ENCODE measurements around the gene ANKRD53. TPM values are rescaled to one million over a fixed set of nuclear protein-coding genes. Genes with fewer than 3 reads are reported as not detected.

Gene ANKRD53
- total RNA-seq, 1 donor from 2014 or later, result 5.4 TPM

GRCh38 chr2:70947556-70948184 lies 30.8 kb upstream of the ANKRD53 start:
- Mint-ChIP-seq H3K27me3 (peaks cover 74% of the 10 kb centered on the region), H3K36me3 (ENCODE audit: insufficient read depth) (no peaks in the 10 kb centered on the region), H3K27ac (no peak overlapping the region), H3K4me3 (ENCODE audit: low read depth) (no peak overlapping the region), H3K9me3 (ENCODE audit: low read depth) (no peaks in the 10 kb centered on the region), H3K4me1 (ENCODE audit: low read depth) (peaks cover 5% of the 10 kb centered on the region)
- no peak for TF ChIP-seq CTCF (IDR thresholded peaks at IDR 0.05; ENCODE audit: unreplicated experiment)
- peak; percentile 6 for DNase-seq (ENCODE audit: low spot score, unreplicated experiment)

DNA sequence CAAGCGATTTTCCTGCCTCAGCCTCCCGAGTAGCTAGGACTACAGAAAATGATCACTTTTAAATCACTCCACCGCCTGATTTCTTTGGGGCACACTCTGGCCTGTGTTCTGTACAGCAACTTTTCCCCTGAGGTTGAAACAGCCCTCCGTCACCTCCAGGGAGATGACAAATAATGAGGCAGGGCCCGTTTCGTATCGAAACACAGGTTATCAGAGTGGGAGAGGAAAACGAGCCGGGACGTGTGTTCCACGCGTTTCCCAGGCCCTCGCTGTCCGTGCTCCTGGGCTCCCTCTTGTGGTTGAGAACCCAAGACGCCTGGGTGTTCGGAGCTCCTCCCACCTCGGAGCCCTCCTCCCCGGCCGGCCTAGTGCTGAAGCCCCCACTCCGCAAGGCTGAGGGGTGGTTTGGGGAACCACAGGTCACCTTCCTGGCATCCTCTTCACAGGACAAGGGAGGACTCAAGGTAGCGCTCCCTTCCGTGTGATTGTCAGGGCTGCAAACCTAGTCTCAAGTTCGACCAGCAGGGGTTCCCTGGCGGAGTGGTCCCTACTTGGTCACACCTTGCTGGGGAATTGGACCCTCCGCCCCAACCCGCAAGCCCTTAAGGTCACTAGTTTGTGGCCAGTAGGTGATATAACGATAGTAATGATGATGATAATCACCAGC lies 30.0 kb upstream of the ANKRD53 start:
- peak; percentile 93 for TF ChIP-seq CTCF (IDR thresholded peaks at IDR 0.05; ENCODE audit: unreplicated experiment)
- no peak overlapping the region for H3K4me3 Mint-ChIP-seq (ENCODE audit: low read depth)
- peaks cover 78% of the 10 kb centered on the region for H3K27me3 Mint-ChIP-seq
- H3K36me3 Mint-ChIP-seq (ENCODE audit: insufficient read depth), result no peaks in the 10 kb centered on the region
- no peaks in the 10 kb centered on the region for H3K9me3 Mint-ChIP-seq (ENCODE audit: low read depth)
- peaks cover 5% of the 10 kb centered on the region for H3K4me1 Mint-ChIP-seq (ENCODE audit: low read depth)
- H3K27ac Mint-ChIP-seq, result no peak overlapping the region
- DNase-seq (ENCODE audit: low spot score, unreplicated experiment), result peak; percentile 70

DNA sequence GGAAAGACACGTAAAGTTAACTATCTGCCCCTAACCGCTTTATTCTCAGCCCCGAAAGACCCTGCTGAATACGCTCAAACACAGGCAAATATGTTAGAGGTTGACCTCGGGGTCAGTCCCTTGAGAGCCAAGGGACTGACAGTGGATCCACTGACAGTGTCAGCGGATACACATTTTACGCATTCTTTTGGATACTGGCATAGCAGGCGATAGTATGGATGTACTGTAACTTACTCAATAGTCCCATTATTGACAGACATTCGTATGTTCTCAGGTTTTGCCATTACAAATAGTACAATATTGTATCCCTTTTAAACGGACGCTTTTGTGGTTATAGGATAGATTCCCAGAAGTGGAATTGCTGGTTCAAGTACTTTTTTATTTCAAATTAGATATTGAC lies 29.3 kb upstream of the ANKRD53 start:
- H3K27ac Mint-ChIP-seq, result no peak overlapping the region
- H3K27me3 Mint-ChIP-seq, result peaks cover 78% of the 10 kb centered on the region
- TF ChIP-seq CTCF (IDR thresholded peaks at IDR 0.05; ENCODE audit: unreplicated experiment), result no peak
- DNase-seq (ENCODE audit: low spot score, unreplicated experiment), result peak; percentile 1
- no peaks in the 10 kb centered on the region for H3K9me3 Mint-ChIP-seq (ENCODE audit: low read depth)
- H3K4me3 Mint-ChIP-seq (ENCODE audit: low read depth), result no peak overlapping the region
- no peaks in the 10 kb centered on the region for H3K36me3 Mint-ChIP-seq (ENCODE audit: insufficient read depth)
- peaks cover 2% of the 10 kb centered on the region for H3K4me1 Mint-ChIP-seq (ENCODE audit: low read depth)

DNA sequence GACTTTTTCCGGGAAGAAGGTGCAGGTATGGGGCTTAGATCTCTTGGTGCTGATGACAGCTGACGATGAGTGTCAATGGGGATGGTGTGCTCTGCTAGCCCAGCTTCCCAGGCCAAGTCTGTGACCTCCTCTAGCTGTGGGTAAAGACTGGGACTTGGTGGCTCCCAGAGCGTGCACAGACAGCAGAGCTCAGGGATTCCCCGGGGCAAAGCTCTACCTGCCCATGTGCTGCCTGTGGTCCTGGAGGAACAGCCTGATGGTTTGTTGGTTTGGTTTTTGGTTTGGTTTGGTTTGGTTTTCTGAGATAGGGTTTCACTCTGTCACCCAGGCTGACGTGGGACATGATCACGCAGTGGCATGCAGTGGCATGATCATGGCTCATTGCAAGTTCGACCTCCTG lies 23.5 kb upstream of the ANKRD53 start:
- H3K27ac Mint-ChIP-seq, result no peak overlapping the region
- peaks cover 64% of the 10 kb centered on the region for H3K27me3 Mint-ChIP-seq
- TF ChIP-seq CTCF (IDR thresholded peaks at IDR 0.05; ENCODE audit: unreplicated experiment), result no peak
- peaks cover 5% of the 10 kb centered on the region for H3K4me1 Mint-ChIP-seq (ENCODE audit: low read depth)
- H3K4me3 Mint-ChIP-seq (ENCODE audit: low read depth), result no peak overlapping the region
- no peaks in the 10 kb centered on the region for H3K9me3 Mint-ChIP-seq (ENCODE audit: low read depth)
- no peaks in the 10 kb centered on the region for H3K36me3 Mint-ChIP-seq (ENCODE audit: insufficient read depth)
- no peak for DNase-seq (ENCODE audit: low spot score, unreplicated experiment)

DNA sequence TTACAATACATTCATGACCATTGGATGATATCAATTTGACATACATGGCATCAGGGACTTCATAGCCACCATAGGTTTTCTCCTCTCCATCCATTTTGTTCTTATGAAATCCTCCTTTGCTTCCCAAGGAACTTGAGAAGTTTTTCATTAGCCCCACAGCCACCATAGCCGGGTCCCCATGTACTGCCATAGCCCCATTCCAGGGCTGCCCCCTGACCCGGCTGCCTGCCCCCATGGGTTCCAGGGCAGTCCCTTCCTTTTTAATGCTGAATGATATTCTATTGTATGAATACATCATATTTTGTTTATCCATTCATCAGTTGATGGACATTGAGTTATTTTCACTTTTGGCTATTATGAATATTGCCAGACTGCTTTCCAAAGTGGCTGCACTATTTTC lies 22.3 kb upstream of the ANKRD53 start:
- no peak for TF ChIP-seq CTCF (IDR thresholded peaks at IDR 0.05; ENCODE audit: unreplicated experiment)
- no peak overlapping the region for H3K4me3 Mint-ChIP-seq (ENCODE audit: low read depth)
- DNase-seq (ENCODE audit: low spot score, unreplicated experiment), result no peak
- H3K9me3 Mint-ChIP-seq (ENCODE audit: low read depth), result no peaks in the 10 kb centered on the region
- H3K27me3 Mint-ChIP-seq, result peaks cover 69% of the 10 kb centered on the region
- no peaks in the 10 kb centered on the region for H3K36me3 Mint-ChIP-seq (ENCODE audit: insufficient read depth)
- no peak overlapping the region for H3K27ac Mint-ChIP-seq
- peaks cover 5% of the 10 kb centered on the region for H3K4me1 Mint-ChIP-seq (ENCODE audit: low read depth)
